ENCODE measurements around the gene ENO3. TPM values are rescaled to one million over a fixed set of nuclear protein-coding genes. Genes with fewer than 3 reads are reported as not detected.
A peak's percentile ranks its signal among the peaks of the same experiment; 100 is the strongest.

The ENO3 gene
- total and polyA plus RNA-seq, 3 donors from 2014 or later = 16.4 to 29.9 (median 17.2) TPM

DNA sequence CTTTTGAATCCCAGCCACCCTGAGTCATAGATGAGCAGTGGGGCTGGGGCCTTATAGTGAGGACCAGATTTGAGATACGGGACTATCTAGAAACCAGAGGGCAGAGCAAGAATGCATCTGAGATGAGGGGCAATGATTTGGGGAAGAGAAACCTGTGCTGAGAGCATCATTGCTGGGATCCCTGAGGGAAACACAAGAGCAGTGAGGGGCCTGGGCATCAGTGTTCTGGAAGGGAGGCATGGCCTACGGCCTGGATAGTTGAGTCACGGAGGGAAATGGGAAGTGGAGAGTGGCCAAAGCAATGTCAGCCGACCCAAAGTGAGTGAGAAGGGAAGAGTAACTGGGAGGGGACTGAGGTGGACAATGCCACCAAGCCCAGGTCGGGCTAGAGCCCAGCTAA lies 31.4 kb downstream of the ENO3 start:
- H3K4me3 ChIP-seq = no peak overlapping the region
- no peaks in the 10 kb centered on the region for H3K36me3 ChIP-seq (ENCODE audit: low read depth, missing control alignments)
- no peaks in the 10 kb centered on the region for H3K9me3 ChIP-seq
- TF ChIP-seq, protein P1, sequence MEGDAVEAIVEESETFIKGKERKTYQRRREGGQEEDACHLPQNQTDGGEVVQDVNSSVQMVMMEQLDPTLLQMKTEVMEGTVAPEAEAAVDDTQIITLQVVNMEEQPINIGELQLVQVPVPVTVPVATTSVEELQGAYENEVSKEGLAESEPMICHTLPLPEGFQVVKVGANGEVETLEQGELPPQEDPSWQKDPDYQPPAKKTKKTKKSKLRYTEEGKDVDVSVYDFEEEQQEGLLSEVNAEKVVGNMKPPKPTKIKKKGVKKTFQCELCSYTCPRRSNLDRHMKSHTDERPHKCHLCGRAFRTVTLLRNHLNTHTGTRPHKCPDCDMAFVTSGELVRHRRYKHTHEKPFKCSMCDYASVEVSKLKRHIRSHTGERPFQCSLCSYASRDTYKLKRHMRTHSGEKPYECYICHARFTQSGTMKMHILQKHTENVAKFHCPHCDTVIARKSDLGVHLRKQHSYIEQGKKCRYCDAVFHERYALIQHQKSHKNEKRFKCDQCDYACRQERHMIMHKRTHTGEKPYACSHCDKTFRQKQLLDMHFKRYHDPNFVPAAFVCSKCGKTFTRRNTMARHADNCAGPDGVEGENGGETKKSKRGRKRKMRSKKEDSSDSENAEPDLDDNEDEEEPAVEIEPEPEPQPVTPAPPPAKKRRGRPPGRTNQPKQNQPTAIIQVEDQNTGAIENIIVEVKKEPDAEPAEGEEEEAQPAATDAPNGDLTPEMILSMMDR (IDR thresholded peaks at IDR 0.05) = no peak
- TF ChIP-seq POLR2A (IDR thresholded peaks at IDR 0.05) = no peak
- H3K27ac ChIP-seq = no peak overlapping the region
- no peaks in the 10 kb centered on the region for H3K27me3 ChIP-seq
- DNase-seq = no peak
- intact Hi-C loops (cut with DNase I; ENCODE audit: low total_unique reads) = loop anchor here (5.0 kb wide), 1 partner anchor 80 kb away; no protein-coding TSS in a partner anchor
- WGBS, 2 donors = 63 to 82% methylated on average over 5 of the region's 5 CpGs
- peaks cover 11% of the 10 kb centered on the region for H3K4me1 ChIP-seq

GRCh38 chr17:4986403-4986802 lies 35.5 kb downstream of the ENO3 start:
- Histone ChIP-seq H3K9me3 (no peaks in the 10 kb centered on the region), H3K27me3 (no peaks in the 10 kb centered on the region), H3K4me1 (peaks cover 20% of the 10 kb centered on the region), H3K36me3 (ENCODE audit: low read depth, missing control alignments) (no peaks in the 10 kb centered on the region), H3K4me3 (peak overlapping the region; percentile 79 to 84), H3K27ac (peak overlapping the region; percentile 91 to 96)
- intact Hi-C loops (cut with DNase I; ENCODE audit: low total_unique reads) = no loop called here
- DNase-seq = no peak
- TF ChIP-seq, protein P1 (IDR thresholded peaks at IDR 0.05) = no peak
- TF ChIP-seq POLR2A (IDR thresholded peaks at IDR 0.05) = no peak
- WGBS, 2 donors = 30 to 31% methylated on average over 5 of the region's 5 CpGs

DNA sequence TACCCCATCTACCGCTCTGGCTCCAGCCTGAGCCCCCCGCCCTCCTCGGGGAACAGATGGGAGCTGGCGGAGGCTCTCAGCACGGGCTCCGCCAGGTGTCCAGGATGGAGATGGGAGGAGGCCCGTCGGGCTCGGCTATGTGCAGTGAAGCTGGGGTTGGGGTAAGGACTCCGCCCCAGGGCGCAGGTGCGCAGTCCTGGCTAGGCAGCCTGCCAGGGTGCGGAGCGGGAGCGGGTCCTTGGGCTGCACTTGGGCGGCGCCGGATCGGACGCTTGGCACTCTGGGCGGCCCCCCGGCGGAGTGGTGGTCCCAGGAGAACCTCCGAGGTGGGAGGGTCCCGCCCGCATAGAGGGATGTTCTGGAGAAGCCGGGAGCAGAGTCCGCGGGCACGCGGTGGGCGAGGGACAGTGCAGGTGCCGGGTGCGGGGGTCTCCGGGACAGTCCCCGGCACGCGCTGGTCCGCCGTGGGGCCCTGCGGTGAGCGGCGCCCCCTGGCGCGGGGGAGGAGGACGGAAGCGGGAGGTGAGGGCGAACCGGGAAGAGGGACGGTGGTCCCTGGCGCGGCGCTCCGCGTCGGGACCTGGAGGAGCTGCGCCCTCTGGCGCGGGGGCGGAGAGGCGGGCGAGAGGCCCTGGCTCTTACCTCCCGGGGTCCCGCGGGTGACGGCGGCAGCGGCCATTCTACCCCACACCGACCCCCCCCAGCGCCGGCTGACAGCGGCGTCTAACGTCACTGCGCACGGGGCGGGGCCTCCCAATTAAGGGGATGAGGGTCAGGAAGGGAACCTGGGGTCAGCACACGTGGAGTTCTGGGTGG lies 36.2 kb downstream of the ENO3 start, which contains the start of gene CAMTA2:
CAMTA2 (minus strand) TSS at position 725 of the 816 bp plus-strand sequence. CDS start 1,453 bp downstream, outside the sequence.
- no peaks in the 10 kb centered on the region for H3K9me3 ChIP-seq
- peak; percentile 45 for TF ChIP-seq POLR2A (IDR thresholded peaks at IDR 0.05)
- TF ChIP-seq, protein P1 (IDR thresholded peaks at IDR 0.05) = peak; percentile 49 to 70 (median 67)
- intact Hi-C loops (cut with DNase I; ENCODE audit: low total_unique reads) = no loop called here
- no peaks in the 10 kb centered on the region for H3K36me3 ChIP-seq (ENCODE audit: low read depth, missing control alignments)
- DNase-seq = peak; percentile 94
- WGBS, 2 donors = 0 to 1% methylated on average over 28 to 66 of the region's 78 CpGs
- peak within 1 kb of the TSS; percentile 79 to 84 for H3K4me3 ChIP-seq
- peaks cover 20% of the 10 kb centered on the region for H3K4me1 ChIP-seq
- no peaks in the 10 kb centered on the region for H3K27me3 ChIP-seq
- peak within 1 kb of the TSS; percentile 91 to 96 for H3K27ac ChIP-seq

DNA sequence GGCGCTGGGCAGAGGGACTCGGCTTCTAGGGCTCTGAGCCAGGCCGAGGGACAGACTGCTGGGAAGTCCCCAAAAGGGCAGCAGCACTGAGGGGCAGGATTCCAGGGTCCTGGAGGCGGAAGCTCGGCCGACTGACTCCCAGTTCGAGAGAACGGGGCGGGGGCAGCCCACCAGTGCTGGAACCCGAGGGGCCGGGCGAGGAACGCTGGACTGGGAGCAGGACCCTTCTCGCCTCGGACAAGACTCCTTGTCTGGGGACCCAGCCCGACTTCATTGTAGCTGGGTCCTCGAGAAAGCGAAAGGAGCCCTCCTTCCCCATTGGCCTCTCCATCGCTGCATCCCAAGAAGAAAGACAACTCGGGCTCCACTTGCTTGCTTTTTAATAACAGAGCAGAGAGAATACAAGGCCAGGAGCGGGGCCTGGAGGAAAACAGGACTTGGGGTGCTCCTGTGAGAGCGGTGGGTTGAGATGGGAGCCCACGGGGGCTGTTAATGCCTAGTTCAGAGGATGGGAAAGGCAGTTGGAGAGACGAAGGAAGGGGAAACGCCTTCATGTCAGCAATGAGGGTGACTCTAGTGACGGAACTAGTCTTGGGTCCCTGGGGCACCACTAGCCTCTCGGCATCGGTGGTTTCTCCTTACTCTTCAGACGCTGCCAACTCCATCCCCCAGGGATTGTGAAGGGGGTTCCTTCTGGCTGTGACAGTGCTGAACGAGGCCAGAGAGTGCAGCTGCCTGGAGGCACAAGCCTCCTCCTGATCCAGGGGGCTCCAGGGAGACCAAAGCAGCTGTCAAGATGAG lies 37.0 kb downstream of the ENO3 start:
- peak overlapping the region; percentile 91 to 96 for H3K27ac ChIP-seq
- H3K4me1 ChIP-seq = peaks cover 20% of the 10 kb centered on the region
- no peaks in the 10 kb centered on the region for H3K36me3 ChIP-seq (ENCODE audit: low read depth, missing control alignments)
- TF ChIP-seq, protein P1 (IDR thresholded peaks at IDR 0.05) = no peak
- no peak for TF ChIP-seq POLR2A (IDR thresholded peaks at IDR 0.05)
- no peaks in the 10 kb centered on the region for H3K27me3 ChIP-seq
- no peak for DNase-seq
- 1 to 4% methylated on average over 15 to 30 of the region's 30 CpGs for WGBS, 2 donors
- H3K4me3 ChIP-seq = peak overlapping the region; percentile 79 to 84
- intact Hi-C loops (cut with DNase I; ENCODE audit: low total_unique reads) = no loop called here
- no peaks in the 10 kb centered on the region for H3K9me3 ChIP-seq

Measured in testis (tissue), 3 donors.